Uterus (tissue), 4 donors: ENCODE results near the gene RGS7. TPM values are rescaled to one million over a fixed set of nuclear protein-coding genes. Genes with fewer than 3 reads are reported as not detected.
A peak's percentile ranks its signal among the peaks of the same experiment; 100 is the strongest.
"Not testable (repeated sequence)": the region's sequence is repeated elsewhere in the genome, so short reads cannot be mapped to it uniquely, and the experiment has no call there.

Experiments used
- DNase-seq, 2 donors: peaks; one replicate each; pipeline ENCODE4 v3.0.0-alpha.2; 2019 to 2020
- H3K27ac ChIP-seq, 2 donors: fragments of 200-600 bp; sonication (generic); 1 replicate in 1 of 2; 2 replicates in 1 of 2; pipeline ENCODE4 v1.5.1; 2016 to 2018
- H3K27me3 ChIP-seq, 2 donors: fragments of 200-600 bp; sonication (generic); one replicate each; pipeline ENCODE4 v1.5.1; 2018 to 2019; ENCODE audit warnings: control low read depth in 1 of 2
- H3K36me3 ChIP-seq, 2 donors: fragments of 200-600 bp; sonication (generic); one replicate each; pipeline ENCODE4 v1.5.1; 2019; ENCODE audit warnings: control low read depth in 1 of 2
- H3K4me1 ChIP-seq, 2 donors: fragments of 200-600 bp; sonication (generic); one replicate each; pipeline ENCODE4 v1.5.1; 2018 to 2019; ENCODE audit warnings: control low read depth in 1 of 2
- H3K4me3 ChIP-seq, 2 donors: fragments of 200-600 bp; sonication (generic); 1 replicate in 1 of 2; 2 replicates in 1 of 2; pipeline ENCODE4 v1.5.1; 2018 to 2019; ENCODE audit warnings: mild to moderate bottlenecking in 1 of 2
- H3K9me3 ChIP-seq, 2 donors: fragments of 200-600 bp; sonication (generic); one replicate each; pipeline ENCODE4 v1.5.1; 2019; ENCODE audit warnings: control low read depth in 1 of 2
- CTCF ChIP-seq, 4 experiments: fragments of 200-600 bp in 2 of 4; fragments of 450-650 bp in 2 of 4; sonication (generic) in 2 of 4; IDR thresholded peaks; one replicate each; pipeline ENCODE4 v1.5.1; 2016 to 2019; ENCODE audit warnings: antibody characterized with exemption in 4 of 4, mild to moderate bottlenecking in 2 of 4, moderate library complexity in 1 of 4
- POLR2A ChIP-seq, 2 donors: fragments of 450-650 bp; IDR thresholded peaks; one replicate each; pipeline ENCODE4 v1.6.1; 2016; ENCODE audit warnings: antibody characterized with exemption in 2 of 2, mild to moderate bottlenecking in 1 of 2, moderate library complexity in 1 of 2
- intact Hi-C: fragments of 100-400 bp; cut with DNase I; formaldehyde crosslinking; loops from one replicate; pipeline ENCODE4 v1.15.1; 2023; ENCODE audit warnings: low total_unique reads
- total RNA-seq, 4 donors: library from RNA; depleted of rRNA in 3 of 4; stranded (reverse); fragments of >200 nt in 3 of 4; gene quantifications; one replicate each; pipeline versions ENCODE4 v1.1.0 to v1.2.4, GENCODE V29; 2014 to 2023
- donor health status: DM: yes; HTN: yes; CAD: no.

RGS7 gene
- total RNA-seq, 4 donors from 2014 or later = 0.62 TPM; not detected in 3

GRCh38 chr1:240905225-240905765, 451.7 kb downstream of the RGS7 start:
- H3K4me3 ChIP-seq = no peak overlapping the region
- no peak for DNase-seq
- no peaks in the 10 kb centered on the region for H3K9me3 ChIP-seq
- TF ChIP-seq POLR2A (IDR thresholded peaks at IDR 0.05) (no peak), CTCF (IDR thresholded peaks at IDR 0.05) (no peak)
- H3K27ac ChIP-seq = no peak overlapping the region
- intact Hi-C loops = no loop called here
- H3K36me3 ChIP-seq = no peaks in the 10 kb centered on the region
- no peaks in the 10 kb centered on the region for H3K27me3 ChIP-seq
- no peaks in the 10 kb centered on the region for H3K4me1 ChIP-seq

- H3K27me3 ChIP-seq, H3K9me3 ChIP-seq, H3K27ac ChIP-seq, H3K4me1 ChIP-seq, H3K4me3 ChIP-seq, H3K36me3 ChIP-seq, DNase-seq, intact Hi-C loops: not testable (repeated sequence)
Observed at GRCh38 chr1:240895424-240895823, 461.6 kb downstream of the RGS7 start.

- H3K9me3 ChIP-seq = no peaks in the 10 kb centered on the region
- intact Hi-C loops = no loop called here
- no peak overlapping the region for H3K4me3 ChIP-seq
- H3K27me3 ChIP-seq = no peaks in the 10 kb centered on the region
- no peak for DNase-seq
- TF ChIP-seq CTCF (IDR thresholded peaks at IDR 0.05) = no peak
- TF ChIP-seq POLR2A (IDR thresholded peaks at IDR 0.05) = no peak
- no peaks in the 10 kb centered on the region for H3K36me3 ChIP-seq
- H3K4me1 ChIP-seq = no peaks in the 10 kb centered on the region
- H3K27ac ChIP-seq = no peak overlapping the region
Observed at GRCh38 chr1:240888787-240889048, 468.3 kb downstream of the RGS7 start.

- Histone ChIP-seq H3K27ac (no peak overlapping the region), H3K4me3 (no peak overlapping the region), H3K27me3 (no peaks in the 10 kb centered on the region), H3K4me1 (no peaks in the 10 kb centered on the region), H3K9me3 (no peaks in the 10 kb centered on the region), H3K36me3 (no peaks in the 10 kb centered on the region)
- intact Hi-C loops = no loop called here
- no peak for TF ChIP-seq POLR2A (IDR thresholded peaks at IDR 0.05)
- peak in 1 of 4 experiments; percentile 12 for TF ChIP-seq CTCF (IDR thresholded peaks at IDR 0.05)
- DNase-seq = no peak
Observed at GRCh38 chr1:240888039-240888786, 468.8 kb downstream of the RGS7 start.

- no peak overlapping the region for H3K4me3 ChIP-seq
- H3K36me3 ChIP-seq = no peaks in the 10 kb centered on the region
- H3K27ac ChIP-seq = no peak overlapping the region
- intact Hi-C loops = no loop called here
- H3K4me1 ChIP-seq = no peaks in the 10 kb centered on the region
- H3K27me3 ChIP-seq = no peaks in the 10 kb centered on the region
- H3K9me3 ChIP-seq = no peaks in the 10 kb centered on the region
- no peak for DNase-seq
- TF ChIP-seq POLR2A (IDR thresholded peaks at IDR 0.05) (no peak), CTCF (IDR thresholded peaks at IDR 0.05) (no peak)
Observed at GRCh38 chr1:240883490-240883889, 473.5 kb downstream of the RGS7 start.

- H3K9me3 ChIP-seq, intact Hi-C loops, H3K27me3 ChIP-seq, DNase-seq, H3K4me3 ChIP-seq, H3K36me3 ChIP-seq, H3K27ac ChIP-seq, H3K4me1 ChIP-seq: not testable (repeated sequence)
Observed at GRCh38 chr1:240882656-240883308, 474.2 kb downstream of the RGS7 start.
